GM21529 (cell line): ENCODE data around the gene C2orf74.
A peak's percentile ranks its signal among the peaks of the same experiment; 100 is the strongest.
"Not testable (repeated sequence)": the region's sequence is repeated elsewhere in the genome, so short reads cannot be mapped to it uniquely, and the experiment has no call there.

Source experiments
- ATAC-seq: cut with Tn5 transposase; IDR thresholded peaks from one replicate; pipeline ENCODE4 v1.9.1; 2021; ENCODE audit not compliant: unreplicated experiment

The C2orf74 gene

DNA sequence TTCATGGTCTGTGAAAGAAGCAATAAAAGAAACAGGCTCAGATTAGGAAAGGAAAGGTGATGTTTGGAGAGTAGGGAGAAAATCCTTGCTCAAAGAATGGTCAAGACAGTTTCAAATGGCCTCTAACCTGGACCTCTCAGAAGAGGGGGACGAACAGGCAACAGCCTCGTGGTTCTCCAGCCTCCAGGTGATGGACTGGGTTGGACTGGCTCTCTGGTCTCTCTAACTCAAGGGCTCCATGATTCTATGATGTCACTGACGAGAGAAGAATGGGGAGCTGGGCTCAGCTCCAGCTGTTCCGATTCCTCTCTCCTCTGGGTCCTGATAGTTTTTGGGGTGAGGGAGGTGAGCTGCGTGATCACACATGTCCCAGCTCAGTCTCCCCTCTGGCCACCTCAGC is at the start of gene C2orf74:
Gene C2orf74 (plus strand): TSS at position 301 of the 400 bp plus-strand sequence. CDS start 327 bp downstream, outside the sequence.
- no peak for ATAC-seq

- ATAC-seq: no peak
Measured at GRCh38 chr2:61114147-61114546, 47.8 kb upstream of the C2orf74 start.

- ATAC-seq: no peak
Measured at GRCh38 chr2:61116302-61116701, 45.7 kb upstream of the C2orf74 start.

DNA sequence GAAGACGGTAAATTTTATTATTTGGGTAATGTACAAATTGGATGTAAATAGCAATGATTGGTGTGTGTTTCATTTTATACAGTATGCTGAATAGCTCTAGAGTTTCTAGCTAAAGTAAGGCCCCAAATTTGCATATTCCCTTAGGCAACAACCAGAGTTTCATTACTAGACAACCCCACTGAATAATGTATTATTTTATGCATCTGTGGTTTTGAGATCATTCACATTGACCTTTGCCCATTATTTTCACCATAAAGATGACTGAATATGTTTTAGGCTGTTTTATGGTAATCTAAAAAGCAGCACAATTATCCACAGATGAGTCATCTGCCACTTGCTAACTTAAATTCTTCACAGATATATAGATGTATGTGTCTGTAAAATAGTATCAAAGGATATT is 44.5 kb upstream of the C2orf74 start:
- no peak for ATAC-seq

- ATAC-seq: no peak
Measured at GRCh38 chr2:61125123-61125710, 36.8 kb upstream of the C2orf74 start.

DNA sequence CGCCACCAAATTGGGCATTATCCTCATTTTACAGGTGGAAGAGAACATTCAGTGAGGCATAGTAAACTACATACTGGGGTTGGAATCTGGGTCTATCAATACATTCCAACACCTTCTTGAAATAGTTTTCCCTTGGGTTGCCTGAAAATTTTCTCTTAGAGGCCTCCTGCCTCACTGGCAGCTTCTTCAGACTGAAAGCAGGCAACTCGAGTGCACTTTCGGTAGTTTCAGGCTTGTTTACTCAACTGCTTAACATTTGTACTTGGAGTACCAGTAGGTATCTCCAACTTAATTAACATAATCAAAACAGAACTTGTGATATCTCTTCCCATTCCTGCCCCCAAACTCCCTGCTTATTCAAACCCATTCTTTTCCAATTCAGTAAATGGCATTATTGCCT is 36.2 kb upstream of the C2orf74 start:
- ATAC-seq: no peak

DNA sequence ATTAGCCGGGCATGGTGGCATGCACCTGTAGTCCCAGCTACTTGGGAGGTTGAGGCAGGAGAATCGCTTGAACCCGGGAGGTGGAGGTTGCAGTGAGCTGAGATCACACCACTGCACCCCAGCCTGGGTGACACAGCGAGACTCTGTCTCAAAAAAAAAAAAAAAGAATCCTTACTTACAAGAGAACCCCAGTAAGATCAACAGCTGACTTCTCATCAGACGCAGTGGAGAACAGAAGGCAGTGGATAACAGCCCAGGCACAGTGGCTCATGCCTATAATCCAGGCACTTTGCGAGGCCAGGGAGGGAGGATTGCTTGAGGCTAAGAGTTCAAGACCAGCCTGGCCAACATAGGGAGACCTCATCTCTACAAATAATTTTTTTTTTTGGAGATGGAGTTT is 33.9 kb upstream of the C2orf74 start:
- ATAC-seq: not testable (repeated sequence)

DNA sequence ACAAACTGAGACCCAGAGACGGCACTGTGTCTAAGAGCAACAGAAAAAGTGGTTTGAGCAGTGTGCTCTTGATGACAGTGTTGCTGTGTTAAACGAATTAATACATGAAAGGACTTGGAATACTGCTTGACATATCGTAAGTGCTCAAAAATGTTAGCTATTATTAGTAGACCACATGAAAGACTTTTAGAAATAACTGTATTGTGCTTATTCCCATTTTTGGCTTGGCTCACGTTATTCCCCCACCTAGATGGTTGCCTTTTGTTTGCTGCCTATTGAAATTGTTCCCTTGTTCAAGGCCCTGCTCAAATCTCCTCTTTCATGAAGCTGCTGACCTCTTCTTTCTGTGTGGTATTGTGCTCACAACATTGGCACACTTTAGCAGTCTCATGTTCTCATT is 27.8 kb upstream of the C2orf74 start:
- ATAC-seq: no peak

GRCh38 chr2:61135510-61135909 is 26.5 kb upstream of the C2orf74 start:
- ATAC-seq: no peak

DNA sequence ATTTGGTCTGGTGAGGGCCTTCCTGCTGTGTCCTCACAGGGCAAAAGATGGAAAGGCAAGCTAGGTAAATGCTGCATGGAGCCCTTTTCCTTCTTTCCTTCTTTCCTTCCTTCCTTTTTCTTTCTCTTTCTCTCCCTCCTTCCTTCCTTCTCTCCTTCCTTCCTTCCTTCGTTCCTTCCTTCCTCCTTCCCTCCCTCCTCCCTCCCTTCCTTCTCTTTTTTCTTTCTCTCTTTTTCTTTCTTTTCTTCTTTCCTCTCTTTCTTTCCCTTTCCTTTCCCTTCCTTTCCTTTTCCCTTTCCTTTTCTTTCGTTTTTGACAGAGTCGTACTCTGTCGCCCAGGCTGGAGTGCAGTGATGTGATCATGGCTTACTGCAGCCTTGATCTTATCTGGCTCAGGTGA is 23.1 kb upstream of the C2orf74 start:
- ATAC-seq: no peak

DNA sequence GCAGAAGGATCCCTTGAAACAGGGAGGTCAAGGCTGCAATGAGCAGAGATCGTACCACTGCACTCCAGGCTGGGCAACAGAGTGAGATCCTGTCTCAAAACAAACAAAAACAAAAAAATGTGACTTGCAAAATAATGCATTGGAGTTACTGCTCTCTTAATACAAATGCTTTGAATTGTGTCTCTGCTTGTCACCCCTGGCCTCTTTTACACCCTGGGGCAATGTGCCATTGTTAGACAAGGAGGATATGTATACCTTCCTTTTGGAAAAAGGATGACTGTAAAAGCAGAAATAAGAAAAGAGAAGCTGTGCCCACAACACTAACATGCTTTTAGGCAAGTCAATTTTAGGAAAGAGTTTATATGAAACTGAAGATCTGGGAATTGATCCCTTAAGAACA is 20.8 kb upstream of the C2orf74 start:
- ATAC-seq: no peak

GRCh38 chr2:61144697-61145268 is 17.2 kb upstream of the C2orf74 start:
- peak; percentile 89 for ATAC-seq

DNA sequence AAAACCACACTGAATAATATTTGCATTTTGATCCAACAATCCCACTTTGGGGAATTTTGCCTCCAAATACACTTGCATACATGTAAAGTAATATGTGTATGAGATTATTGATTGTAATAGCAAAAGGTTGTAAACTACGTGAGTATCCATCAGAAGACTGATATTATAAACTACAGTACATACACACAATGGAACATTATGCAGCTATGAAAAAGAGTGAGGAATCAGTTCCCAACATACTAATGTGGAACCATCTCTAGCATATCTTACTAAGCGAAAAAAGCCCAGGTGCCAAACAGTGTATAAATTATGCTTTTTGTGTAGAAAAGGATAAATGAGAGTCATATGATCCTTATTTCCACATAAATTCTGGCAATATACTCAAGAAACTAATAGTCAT is 16.0 kb upstream of the C2orf74 start:
- ATAC-seq: no peak

DNA sequence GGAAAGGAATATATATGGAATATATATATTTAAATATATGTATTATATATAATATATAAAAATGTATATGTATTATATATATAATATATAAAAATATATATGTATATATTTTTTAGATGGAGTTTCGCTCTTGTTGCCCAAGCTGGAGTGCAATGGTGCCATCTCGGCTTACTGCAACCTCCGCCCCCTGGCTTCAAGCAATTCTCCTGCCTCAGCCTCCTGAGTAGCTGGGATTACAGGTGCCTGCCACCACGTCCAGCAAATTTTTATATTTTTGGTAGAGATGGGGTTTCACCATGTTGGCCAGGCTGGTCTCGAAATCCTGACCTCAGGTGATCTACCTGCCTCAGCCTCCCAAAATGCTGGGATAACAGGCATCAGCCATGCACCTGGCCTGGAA is 13.9 kb upstream of the C2orf74 start:
- not testable (repeated sequence) for ATAC-seq

GRCh38 chr2:61149074-61149473 is 12.9 kb upstream of the C2orf74 start:
- ATAC-seq: no peak

DNA sequence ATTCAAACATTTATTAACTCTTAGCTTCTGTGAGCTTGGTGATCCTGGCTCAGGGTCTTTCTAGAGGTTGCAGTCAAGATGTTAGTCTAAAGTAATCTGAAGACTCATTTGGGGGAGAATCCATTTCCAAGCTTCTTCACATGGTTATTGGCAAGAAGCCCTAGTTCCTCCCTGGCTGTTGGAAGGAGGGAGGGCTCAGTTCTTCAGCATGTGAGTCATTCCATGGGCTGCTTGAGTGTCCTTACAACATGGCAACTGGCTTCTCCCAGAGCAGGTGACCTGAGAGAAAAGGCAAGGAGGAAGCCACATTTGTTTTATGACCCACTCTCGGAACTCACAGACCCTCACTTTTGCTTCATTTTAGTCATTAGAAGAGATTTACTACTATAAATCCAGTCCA is 10.6 kb upstream of the C2orf74 start:
- no peak for ATAC-seq

DNA sequence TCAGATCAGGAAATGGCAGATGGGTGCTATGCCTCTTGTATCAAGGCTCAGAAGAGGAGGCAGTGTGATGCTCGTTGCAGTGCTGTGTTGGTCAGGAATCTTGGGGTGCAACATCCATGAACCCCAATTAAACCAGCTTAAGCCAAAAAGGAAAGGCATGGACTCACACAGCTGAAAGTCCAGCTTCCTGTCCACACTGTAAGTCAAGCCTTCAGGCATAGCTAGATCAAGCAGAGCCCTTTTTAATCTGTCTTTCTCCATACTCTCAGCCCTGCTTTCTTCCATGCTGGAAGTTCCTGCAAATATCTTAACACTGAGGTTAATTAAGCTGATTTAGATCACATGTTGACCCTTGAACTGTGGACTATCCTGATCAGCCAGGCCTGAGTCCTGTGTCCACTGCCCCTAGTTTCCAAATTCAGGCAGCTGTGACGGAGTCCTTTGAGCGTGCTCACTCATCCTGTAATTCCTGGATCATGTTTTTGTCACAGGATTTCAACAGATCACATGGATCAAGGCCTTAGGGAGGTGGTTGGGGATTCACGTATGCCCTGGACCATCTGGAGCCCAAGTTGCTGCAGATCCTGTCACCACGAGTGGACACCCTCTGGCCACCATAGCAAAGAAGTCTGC is 4.5 kb upstream of the C2orf74 start:
- ATAC-seq: no peak

- no peak for ATAC-seq
Measured at GRCh38 chr2:61158356-61158955, 3.5 kb upstream of the C2orf74 start.

DNA sequence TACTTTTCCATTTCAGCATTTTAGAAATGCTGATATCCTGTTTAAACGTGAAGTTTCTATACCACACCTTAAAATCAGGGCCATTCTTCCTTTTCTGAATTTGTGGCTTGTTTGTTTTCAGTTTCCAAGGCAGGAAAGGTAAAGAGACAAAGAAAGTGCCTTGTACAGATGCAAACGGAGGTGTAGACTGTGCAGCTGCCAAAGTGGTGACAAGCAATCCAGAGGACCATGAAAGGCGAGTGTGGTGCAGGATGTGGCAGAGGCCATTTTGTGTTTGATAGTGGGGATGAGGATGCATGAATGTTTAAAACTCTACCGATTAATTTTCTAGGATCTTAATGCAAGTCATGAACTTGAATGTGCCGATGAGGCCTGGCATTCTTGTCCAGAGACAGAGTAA is 733 bp downstream of the C2orf74 start:
- no peak for ATAC-seq

DNA sequence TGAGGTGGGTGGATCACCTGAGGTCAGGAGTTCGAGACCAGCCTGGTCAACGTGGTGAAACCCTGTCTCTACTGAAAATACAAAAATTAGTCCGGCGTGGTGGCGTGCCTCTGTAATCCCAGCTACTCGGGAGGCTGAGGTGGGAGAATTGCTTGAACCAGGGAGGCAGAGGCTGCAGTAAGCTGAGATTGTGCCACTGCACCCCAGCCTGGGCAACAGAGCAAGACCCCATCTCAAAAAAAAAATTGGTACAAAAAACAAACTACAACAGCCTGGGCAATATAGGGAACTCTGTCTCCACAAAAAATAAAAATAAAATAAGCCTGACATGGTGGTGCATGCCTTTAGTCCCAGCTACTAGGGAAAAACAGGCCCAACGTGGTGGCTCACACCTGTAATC is 3.1 kb downstream of the C2orf74 start:
- ATAC-seq: not testable (repeated sequence)

GRCh38 chr2:61165946-61166345 is 4.0 kb downstream of the C2orf74 start:
- ATAC-seq: no peak

GRCh38 chr2:61167579-61167978 is 5.6 kb downstream of the C2orf74 start:
- no peak for ATAC-seq
